HEK293 (cell line): Measurements from ENCODE around the gene QRICH1.

Source experiments
- GLIS2 ChIP-seq: fragments of 450-650 bp; formaldehyde crosslinking; IDR thresholded peaks from 2 replicates; pipeline ENCODE4 v1.5.1; 2016; ENCODE audit warnings: missing biosample characterization, missing genetic modification characterization
- YY1 ChIP-seq: fragments of 450-650 bp; formaldehyde crosslinking; IDR thresholded peaks from 2 replicates; pipeline ENCODE4 v1.5.1; 2018; ENCODE audit warnings: missing biosample characterization, missing genetic modification characterization
- ZNF549 ChIP-seq: fragments of 450-650 bp; IDR thresholded peaks from 2 replicates; pipeline ENCODE4 v1.5.1; 2018; ENCODE audit warnings: missing biosample characterization, missing genetic modification characterization, mild to moderate bottlenecking, inconsistent platforms, moderate library complexity
- ZSCAN30 ChIP-seq: fragments of 450-650 bp; IDR thresholded peaks from 2 replicates; pipeline ENCODE4 v1.5.1; 2018; ENCODE audit warnings: missing biosample characterization, mild to moderate bottlenecking, missing genetic modification characterization, moderate library complexity
- TF ChIP-seq, protein P1 (sequence below): fragments of 450-650 bp; formaldehyde crosslinking; IDR thresholded peaks from 2 replicates; pipeline ENCODE4 v1.5.1; 2016; ENCODE audit warnings: missing biosample characterization, missing genetic modification characterization
- TF ChIP-seq, protein P2 (sequence below): fragments of 450-650 bp; formaldehyde crosslinking; IDR thresholded peaks from 2 replicates; pipeline ENCODE4 v1.5.1; 2016; ENCODE audit warnings: missing biosample characterization, missing genetic modification characterization

DNA sequence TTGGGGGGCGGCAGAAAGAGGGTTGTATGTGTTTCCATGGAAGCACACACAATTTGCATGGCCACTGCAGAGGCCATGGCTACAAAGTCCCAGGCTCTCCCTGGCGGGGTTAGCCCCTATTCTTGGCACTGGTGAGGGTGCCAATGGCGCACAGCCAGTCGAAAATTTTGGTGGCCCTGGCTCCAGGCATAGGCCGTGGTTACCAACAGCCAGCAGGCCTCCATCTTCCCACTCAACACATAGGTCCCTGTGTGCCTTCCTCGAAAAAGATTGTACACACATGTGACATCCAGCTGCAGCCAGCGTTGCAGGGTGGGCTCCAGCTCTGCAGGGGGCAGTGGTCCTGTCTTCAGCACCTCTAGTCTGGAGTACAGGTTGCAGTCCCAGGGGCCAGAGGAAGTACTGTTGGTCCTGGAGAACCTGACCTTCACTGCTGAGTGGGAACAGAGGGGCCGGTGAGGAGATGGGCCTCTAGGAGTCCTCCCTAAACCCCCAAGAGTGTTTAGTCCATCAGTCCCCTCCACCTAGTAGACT is 96.7 kb downstream of the QRICH1 start:
- no peak for TF ChIP-seq YY1 (tag by site-specific recombination)
- TF ChIP-seq, protein P1, sequence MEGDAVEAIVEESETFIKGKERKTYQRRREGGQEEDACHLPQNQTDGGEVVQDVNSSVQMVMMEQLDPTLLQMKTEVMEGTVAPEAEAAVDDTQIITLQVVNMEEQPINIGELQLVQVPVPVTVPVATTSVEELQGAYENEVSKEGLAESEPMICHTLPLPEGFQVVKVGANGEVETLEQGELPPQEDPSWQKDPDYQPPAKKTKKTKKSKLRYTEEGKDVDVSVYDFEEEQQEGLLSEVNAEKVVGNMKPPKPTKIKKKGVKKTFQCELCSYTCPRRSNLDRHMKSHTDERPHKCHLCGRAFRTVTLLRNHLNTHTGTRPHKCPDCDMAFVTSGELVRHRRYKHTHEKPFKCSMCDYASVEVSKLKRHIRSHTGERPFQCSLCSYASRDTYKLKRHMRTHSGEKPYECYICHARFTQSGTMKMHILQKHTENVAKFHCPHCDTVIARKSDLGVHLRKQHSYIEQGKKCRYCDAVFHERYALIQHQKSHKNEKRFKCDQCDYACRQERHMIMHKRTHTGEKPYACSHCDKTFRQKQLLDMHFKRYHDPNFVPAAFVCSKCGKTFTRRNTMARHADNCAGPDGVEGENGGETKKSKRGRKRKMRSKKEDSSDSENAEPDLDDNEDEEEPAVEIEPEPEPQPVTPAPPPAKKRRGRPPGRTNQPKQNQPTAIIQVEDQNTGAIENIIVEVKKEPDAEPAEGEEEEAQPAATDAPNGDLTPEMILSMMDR (tag by site-specific recombination) = no peak
- no peak for TF ChIP-seq GLIS2
- TF ChIP-seq ZNF549 (tag by site-specific recombination) = no peak
- no peak for TF ChIP-seq ZSCAN30 (tag by site-specific recombination)
- TF ChIP-seq, protein P2, sequence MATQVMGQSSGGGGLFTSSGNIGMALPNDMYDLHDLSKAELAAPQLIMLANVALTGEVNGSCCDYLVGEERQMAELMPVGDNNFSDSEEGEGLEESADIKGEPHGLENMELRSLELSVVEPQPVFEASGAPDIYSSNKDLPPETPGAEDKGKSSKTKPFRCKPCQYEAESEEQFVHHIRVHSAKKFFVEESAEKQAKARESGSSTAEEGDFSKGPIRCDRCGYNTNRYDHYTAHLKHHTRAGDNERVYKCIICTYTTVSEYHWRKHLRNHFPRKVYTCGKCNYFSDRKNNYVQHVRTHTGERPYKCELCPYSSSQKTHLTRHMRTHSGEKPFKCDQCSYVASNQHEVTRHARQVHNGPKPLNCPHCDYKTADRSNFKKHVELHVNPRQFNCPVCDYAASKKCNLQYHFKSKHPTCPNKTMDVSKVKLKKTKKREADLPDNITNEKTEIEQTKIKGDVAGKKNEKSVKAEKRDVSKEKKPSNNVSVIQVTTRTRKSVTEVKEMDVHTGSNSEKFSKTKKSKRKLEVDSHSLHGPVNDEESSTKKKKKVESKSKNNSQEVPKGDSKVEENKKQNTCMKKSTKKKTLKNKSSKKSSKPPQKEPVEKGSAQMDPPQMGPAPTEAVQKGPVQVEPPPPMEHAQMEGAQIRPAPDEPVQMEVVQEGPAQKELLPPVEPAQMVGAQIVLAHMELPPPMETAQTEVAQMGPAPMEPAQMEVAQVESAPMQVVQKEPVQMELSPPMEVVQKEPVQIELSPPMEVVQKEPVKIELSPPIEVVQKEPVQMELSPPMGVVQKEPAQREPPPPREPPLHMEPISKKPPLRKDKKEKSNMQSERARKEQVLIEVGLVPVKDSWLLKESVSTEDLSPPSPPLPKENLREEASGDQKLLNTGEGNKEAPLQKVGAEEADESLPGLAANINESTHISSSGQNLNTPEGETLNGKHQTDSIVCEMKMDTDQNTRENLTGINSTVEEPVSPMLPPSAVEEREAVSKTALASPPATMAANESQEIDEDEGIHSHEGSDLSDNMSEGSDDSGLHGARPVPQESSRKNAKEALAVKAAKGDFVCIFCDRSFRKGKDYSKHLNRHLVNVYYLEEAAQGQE (tag by site-specific recombination) = no peak
